Glomerular endothelial cell (primary cell): ENCODE results near the gene RABGAP1. TPM values are rescaled to one million over a fixed set of nuclear protein-coding genes. Genes with fewer than 3 reads are reported as not detected.

Experiments
- DNase-seq: peaks from one replicate; pipeline ENCODE4 v3.0.0-alpha.2; 2011; ENCODE audit warnings: low read depth, low spot score; ENCODE audit errors: extremely low read depth
- total RNA-seq: library from RNA; depleted of rRNA; stranded (reverse); fragments of >200 nt; gene quantifications from 2 replicates; pipeline ENCODE4 v1.2.3, GENCODE V29; 2015

The RABGAP1 gene
- total RNA-seq, 1 donor from 2014 or later: 35.5 TPM

DNA sequence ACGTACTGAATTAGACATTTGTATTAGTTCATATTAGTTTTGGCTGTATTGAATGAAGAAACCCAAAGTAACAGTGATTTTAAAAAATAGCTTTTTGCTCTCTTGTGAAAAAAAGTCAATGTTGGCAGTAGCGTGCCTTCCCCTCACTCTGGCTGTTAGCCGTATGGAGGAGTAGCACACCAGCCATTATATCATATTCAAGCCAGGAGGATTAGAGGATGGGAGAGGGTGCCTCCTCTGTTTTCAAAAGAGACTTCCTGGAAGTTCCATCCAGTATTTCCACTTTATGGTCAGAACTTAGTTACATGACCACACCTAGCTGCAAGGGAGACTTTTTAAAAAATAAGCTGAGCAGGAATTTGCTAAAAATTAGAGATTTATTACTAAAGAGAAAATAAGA is 133.8 kb downstream of the RABGAP1 start:
- DNase-seq: no peak

DNA sequence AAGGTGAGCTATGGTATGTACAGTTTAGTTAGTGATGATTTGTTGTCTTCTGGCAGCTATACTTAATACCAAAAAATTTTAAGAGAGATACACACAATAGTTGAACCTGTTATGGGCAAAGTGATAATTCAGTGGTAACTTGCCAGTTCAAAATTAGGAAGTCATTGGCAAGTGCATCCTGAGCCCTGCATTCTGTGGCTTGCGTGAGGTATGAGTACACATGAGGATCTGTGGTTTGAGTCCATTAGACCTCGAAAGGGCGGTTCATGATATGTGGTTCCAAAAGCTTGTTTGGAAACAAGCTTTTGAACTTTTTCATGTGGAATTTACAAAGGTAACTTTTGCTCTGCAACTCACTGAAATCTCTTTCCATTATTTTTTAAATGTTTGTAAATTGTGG is 139.6 kb downstream of the RABGAP1 start:
- DNase-seq: no peak

DNA sequence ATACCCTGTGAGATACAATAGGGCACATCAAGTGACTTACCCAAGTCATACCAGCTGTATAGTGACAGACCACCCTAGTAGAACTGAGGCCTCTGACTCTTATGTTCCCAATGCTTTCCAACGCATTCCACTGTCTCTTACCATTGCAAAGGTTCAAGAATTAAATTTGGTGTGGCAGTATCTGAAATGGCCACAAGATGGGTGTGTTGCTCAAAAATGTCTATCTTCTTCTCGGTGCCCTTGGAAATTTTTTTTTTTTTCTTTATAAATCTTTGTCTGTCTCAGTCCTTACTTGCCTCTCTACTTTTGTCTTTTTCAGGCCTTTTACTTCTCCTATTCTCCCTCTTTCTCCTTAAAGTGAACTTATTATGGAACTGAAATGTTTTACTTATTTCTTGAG is 141.0 kb downstream of the RABGAP1 start:
- peak; percentile 33 for DNase-seq

DNA sequence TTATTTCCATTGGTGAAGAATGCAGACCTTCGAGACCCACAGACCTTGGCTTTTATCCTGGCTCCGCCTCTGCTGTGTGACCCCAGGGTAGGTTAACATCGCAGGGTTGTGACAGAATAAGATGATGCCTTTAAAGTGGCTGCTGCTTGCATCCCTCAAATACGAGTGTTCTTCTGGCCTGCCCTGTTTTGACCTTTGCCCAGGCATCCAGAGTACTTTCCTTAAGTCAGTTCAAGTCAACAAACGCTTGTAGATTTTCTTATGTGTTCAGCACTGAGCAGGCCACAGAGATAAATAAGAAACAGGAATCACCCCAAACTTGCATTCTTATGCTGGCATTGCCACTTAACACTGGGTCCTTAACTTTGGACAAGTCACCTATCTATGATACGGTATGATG is 142.9 kb downstream of the RABGAP1 start:
- no peak for DNase-seq

DNA sequence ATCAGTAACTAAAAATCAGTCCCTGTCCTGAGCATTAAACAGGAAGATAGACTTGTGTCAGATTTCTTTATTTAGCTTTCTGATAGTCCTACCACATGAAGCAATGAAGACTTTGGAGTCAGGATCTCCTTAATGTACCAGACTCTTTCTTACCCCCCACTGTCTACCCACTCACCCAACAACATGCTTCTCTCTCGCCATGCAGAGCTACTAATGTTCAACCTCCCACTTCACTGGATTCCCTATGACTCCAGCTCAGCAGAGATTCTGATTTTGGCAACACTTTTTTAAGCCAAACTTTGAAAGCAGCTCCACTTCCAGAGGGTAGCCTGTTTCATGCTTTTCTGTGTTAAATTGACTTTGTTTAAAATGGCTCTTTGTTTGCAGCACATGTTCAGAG is 143.4 kb downstream of the RABGAP1 start:
- DNase-seq: no peak

DNA sequence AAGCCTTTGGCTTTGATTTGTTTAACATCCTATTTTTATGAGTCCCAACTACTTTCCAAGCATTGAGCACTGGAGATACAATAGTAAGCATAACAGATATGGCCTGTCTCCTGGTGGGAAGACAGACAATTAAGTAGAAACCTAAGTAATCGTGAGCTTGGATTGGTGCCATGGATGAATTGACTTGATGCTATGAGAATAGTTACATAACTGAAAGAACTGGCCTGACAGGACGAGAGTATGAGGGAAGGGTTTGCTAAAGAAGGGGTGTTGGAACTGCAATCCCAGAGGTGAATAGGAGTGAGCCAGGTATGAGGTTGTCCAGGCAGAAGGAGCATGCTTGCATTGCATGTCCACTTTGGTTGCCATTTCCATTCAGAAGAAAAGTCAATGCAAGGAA is 145.1 kb downstream of the RABGAP1 start:
- DNase-seq: no peak

DNA sequence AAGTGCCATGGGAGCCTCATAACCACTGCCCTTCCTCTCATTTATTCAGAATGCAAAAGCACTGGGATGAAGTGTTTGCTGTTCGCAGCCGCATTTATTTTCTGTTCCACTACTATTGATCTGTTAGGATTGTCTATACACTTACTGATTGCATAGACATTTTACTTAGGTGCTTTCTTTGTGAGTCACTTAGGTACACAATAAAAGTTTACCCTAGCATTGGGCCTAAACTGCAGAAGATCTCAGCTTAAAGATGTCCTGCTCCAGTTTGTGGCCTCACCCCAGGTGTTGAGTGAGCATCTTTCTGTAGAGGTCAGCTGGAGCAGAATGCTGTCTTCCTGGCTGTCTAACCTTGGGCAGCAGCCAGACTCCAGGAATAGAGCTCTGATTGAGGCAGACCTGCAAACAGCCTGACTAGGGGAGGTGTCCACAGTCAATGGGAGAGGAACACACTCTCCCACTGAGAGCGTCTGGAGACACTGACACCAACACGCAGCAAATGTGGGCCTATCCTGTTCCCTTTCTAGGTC is 146.6 kb downstream of the RABGAP1 start:
- no peak for DNase-seq

DNA sequence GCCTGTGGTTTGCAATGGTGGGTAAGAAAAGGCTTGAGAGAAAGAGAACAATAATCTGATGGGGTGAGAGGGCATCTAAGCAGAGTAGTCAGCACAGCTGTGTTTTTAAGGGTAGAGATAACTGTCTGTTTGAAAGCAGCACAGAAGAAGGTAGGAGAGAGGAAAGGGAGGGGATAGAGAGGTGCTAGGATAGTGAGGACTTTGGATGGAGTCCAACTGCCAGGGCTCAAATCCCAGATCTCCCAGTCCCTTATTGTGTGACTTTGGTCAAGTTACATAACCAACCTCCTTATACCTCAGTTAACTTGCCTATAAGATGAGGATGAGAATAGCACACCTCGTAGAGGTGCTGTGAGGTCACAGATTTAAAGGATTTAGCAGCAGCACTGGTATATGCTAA is 148.2 kb downstream of the RABGAP1 start:
- DNase-seq: no peak

DNA sequence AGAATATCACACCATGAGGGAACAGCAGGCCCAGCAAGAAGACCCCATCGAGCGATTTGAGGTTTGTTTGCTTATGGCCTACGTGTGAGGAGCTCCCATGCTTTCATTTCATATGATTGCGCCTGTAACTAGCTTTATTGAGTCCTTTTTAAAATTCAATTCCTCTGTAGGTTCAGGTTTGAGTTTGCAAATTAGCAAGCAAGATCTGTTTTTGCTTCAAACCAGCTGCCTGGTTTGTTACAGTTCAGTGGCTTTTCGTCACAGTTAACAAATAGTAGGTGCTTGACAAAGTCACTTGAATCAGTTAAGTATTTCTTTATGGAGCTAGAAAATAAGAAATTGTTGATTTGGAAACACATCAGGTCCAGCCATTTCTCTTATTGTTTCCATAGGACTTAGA is 149.0 kb downstream of the RABGAP1 start:
- DNase-seq: no peak

DNA sequence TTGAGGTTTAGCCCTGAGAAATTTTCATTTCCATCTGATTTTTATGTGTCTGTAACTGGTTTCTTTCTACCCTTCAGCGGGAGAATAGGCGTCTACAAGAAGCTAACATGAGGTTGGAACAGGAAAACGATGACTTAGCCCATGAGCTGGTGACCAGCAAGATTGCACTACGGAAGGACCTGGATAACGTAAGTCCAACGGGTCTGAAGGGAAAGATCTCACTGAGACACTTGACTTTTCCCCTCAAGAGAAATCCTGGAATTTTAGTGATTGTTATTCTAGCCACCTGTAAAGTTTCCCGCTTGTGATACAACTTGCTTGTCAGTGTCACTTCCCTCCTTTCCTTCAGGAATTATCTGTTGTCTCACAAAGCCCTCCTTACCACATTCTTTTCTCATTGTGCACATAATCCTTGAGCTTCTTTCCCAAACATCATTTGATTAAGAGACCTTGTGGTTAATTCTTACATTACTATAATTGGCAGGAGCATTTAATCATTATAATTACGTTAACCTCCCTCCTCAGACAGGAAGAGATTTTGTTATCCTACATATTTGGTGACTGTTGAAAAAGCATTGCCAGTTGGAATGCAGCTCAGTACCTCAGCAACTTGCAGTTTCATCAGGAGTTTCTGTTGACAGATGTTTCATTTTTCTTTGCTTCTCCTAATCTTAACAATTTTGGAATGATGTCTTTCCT is 149.5 kb downstream of the RABGAP1 start:
- no peak for DNase-seq

DNA sequence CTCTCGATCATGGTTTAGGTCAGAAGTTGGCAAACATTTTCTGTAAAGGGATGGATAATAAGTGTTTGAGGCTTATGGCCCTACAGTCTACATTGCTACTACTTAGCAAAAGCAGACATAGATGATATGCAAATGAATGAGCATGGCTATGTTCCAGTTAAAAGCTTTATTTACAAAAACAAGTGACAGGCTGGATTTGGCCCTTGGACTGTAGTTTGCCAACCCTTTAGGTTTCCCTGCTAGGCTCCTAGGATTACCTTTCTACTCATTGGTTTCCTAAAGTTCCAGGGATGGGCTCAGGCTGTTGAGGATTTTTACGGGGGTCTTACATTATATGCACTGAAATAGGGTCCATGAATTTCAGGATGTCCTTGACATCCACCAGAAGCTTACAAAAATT is 150.1 kb downstream of the RABGAP1 start:
- no peak for DNase-seq

DNA sequence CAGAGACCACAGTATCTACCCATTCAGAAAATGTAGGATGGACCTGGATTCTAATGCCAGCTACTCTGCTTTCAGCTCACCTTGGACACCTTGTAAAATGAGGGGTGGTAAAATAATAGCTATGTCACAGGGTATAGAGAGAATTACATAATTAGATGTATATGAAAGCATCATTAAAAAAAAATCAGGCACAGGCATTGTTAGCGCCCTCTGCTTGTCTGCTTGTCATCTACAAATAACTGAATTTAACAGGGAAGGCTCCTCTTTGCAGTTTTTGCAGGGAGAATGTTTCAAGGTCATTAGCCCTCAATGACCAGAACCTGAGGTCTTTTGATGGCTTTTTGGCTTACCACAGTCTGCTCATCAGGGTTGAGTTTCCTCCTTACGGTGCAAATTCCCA is 150.6 kb downstream of the RABGAP1 start:
- DNase-seq: no peak

DNA sequence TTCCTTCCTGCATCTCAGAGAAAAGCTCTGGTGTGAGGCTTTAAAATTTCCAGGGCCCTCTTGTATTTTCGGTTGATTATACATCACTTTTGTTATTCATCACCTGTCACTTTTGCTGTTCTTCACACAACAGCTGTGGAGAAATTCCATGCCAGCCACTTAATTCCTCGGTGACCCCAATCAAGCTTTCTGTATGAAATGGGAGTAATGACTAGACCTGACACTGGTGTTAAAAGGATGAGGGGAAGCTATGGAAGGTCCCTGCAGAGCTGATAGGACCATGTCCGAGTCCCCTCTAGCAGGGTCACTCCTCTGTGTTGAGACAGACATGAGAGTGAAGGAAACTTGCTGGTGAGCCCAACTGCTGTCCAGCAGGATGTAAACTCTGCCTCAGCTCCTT is 152.3 kb downstream of the RABGAP1 start:
- DNase-seq: no peak

DNA sequence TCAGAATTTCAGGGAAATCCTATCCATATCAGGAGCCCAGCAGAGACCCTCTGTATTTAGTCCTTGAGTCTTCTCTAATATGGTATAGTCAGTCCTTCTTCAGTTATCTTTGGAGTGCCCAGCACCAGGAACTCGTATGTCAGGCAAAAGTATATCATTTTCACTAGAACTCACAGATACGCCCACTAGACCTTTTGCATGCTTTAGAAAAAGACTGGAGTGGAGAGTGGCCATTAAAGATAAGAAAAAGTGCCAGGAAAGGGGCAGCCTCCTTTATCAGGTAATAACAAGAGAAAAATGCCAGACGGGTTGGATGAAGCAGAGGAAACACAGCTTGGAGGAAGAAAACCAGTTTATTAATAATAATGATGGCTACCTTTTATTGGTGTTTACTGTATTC is 156.2 kb downstream of the RABGAP1 start:
- no peak for DNase-seq

DNA sequence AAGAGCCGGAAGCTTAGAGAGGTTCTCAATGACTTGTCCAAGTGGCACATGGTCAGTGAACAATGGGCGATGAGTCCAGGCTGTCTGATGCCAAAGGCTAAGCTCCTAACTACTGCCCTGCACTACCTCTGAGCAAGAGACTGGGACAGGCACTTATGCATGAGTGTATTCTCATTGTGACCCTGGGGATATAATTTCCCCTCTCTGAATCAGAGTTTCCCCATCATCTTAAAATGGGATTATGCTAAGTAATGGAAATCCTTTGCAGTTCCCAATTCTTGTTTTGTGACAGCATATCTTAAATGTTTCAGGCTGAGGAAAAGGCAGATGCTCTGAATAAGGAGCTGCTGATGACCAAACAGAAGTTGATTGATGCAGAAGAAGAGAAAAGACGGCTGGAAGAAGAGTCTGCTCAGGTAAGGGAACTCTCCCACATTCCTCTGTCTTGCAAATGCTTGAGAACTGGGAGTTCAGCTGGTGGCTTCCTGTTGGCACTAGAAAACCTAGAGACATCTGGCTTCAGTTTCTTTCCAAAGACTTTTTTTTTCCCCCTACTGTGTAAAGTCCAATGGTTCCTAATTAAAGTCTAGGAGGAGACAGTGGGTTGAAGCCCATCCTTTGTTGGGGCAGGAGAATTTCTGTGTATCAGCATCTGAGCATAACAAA is 156.7 kb downstream of the RABGAP1 start:
- no peak for DNase-seq

DNA sequence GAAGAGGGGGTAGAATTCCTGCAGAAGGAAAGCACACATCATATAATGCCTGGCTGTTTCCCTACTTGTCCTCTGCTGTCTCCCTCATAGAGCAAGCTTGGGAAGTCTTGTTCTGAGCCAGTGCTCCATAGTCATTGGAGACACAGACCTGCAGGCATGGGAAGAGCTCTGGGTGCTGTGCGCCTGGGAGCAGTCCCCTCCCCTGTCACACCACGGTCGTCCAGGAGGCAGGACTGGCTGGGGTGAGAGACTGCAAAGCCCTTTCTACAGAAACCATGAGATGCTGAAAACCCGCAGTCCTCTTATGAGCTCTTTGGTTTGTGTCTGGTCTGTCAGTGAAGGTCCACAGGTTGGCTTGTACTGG is 157.3 kb downstream of the RABGAP1 start:
- DNase-seq: no peak

DNA sequence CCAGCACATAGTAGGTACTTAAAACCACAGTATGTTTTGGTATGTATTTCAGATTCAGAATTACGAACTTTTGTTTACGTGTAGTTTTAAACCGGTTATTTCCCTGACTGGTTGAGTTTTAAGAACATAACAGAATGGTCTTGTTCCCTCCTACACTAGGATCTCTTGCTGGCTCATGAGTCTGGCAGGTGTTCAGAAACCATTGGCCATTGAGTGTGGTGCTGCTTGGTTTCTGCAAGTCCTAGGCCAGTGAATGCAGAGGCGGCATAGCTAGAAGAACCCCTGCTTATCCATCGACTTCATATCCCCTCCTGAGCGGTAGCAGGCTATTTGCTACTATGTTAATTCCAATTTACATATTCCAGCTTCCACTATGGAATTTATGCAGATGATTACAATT is 158.2 kb downstream of the RABGAP1 start:
- no peak for DNase-seq

DNA sequence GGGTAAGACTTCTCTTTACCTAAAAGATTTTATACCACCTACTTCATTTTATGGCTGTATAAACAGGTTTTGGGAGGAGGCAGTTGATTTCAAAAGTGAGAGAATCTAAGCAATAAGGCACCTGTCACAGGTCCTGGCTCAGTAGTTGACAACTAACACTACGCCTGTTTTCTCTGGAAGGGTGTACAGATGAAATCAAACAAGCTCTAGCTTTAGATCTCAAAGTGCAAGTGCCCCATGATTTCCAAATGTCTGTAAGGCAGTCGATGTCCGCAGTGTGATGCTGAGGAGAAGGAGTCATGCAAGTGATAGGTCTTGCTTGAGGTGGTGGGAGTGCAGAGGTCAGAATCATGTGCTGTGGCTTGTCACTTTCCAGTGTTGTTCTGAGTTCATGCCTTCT is 158.7 kb downstream of the RABGAP1 start:
- DNase-seq: no peak

DNA sequence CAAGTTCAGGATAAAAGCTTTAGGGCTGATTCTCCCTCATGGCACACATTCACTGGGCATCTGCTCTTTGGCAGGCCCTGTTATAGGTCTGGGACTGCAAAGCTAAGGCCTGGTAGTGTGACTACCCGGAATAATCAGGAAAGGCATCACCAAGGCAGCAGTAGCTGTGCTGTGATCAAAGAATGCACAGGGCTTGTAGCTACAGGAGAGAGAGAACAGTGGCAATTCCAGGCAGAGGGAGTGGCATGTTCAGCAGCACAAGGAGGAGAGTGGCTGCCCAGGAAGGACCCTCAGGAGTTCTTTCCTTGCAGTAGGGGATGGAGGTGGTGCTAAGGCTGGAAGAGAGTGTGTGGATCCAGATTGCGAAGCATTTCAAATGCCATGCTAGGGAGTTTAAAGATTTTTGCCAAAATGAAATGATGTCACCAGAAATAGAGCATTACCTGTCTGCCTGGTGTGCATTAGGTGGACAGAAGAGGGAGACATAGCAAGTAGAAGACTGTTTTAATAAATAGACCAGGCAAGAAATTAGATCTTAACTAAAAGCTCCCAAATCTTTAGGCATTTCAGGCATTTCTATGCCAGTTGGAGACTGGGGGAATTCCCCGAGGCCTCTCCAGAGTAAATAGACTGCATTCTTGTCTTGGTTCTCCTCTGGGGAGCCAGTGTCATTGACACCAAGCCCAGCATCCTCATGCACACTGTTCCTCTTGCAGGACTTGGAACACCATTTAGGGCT is 161.7 kb downstream of the RABGAP1 start:
- no peak for DNase-seq

DNA sequence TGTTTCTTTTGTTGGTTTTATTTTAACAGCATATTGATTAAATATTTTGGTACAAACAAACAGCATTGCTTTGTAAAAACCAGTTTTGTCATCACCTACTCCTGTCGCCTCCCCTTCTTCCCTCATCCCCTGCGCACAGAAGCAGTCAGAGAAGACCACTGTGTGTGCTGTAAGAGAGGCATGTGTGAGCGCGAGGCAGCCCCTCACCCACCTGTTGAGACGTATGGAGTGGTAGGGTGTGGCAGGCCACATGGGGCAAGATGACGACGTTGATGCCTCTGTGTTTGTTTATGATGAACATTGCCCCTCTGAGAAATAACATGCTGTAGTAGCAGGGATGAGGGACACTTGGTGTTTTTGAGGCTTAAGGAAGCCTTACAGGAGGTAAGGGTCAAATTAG is 164.0 kb downstream of the RABGAP1 start:
- no peak for DNase-seq

DNA sequence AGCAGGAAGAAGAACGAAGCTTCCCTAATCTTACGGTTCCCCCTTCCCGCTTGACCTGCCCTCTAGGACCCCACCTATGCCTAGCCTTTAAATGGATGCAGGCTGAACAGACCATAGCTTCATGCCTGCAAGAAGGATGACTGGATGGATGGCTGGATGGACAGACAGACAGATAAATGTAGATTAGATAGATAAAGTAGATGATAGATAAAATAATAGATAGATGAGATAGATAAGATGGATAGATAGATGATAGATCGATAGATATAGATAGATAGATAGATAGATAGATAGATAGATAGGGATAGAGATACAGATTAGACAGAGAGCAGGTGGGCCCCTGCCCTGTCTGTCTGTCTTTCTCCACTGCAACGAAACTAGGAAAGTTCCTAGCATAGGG is 164.7 kb downstream of the RABGAP1 start:
- DNase-seq: no peak
